IMR-90 (cell line): Measurements from ENCODE around the gene GSG1L. TPM values are rescaled to one million over a fixed set of nuclear protein-coding genes. Genes with fewer than 3 reads are reported as not detected.

Experiments
- ATAC-seq: fragments of 200-7000 bp; cut with Tn5 transposase; 2 replicates; pipeline ENCODE4 v1.9.1; 2020; ENCODE audit warnings: low read depth, mild to moderate bottlenecking, moderate library complexity
- BruUV-seq: library from RNA; stranded (reverse); fragments of 400-500 nt; replicated peaks from 2 replicates; lab custom pipeline; 2021; lab: Mats Ljungman, UMichigan
- CTCF ChIA-PET: fragments of 300-600 bp; formaldehyde crosslinking; extraction: SDS; loops from one replicate; lab custom pipeline; 2021; ENCODE audit warnings: antibody characterized with exemption; lab: Yijun Ruan, JAX
- POLR2A ChIA-PET: fragments of 300-600 bp; sonication (Branson Sonifier 250); formaldehyde crosslinking; loops from one replicate; lab custom pipeline; 2022; ENCODE audit warnings: antibody characterized with exemption; ENCODE audit not compliant: unreplicated experiment; lab: Charles Lee
- DNase-seq: peaks from one replicate; pipeline ENCODE4 v3.0.0; 2013
- H2AFZ ChIP-seq: replicated peaks from 2 replicates; pipeline ENCODE3; 2013; ENCODE audit warnings: low read length, mild to moderate bottlenecking; ENCODE audit not compliant: poor library complexity
- H2AK5ac ChIP-seq: 2 replicates; pipeline ENCODE4 v1.6.1; 2013; ENCODE audit warnings: low read depth, low read length, inconsistent platforms
- H2AK9ac ChIP-seq: replicated peaks from 2 replicates; pipeline ENCODE3; 2013; ENCODE audit warnings: mild to moderate bottlenecking, low read depth, low read length, moderate library complexity; ENCODE audit not compliant: poor library complexity
- H2BK120ac ChIP-seq: 2 replicates; pipeline ENCODE4 v1.6.1; 2013; ENCODE audit warnings: low read depth, low read length, inconsistent platforms
- H2BK15ac ChIP-seq: 3 replicates; pipeline ENCODE4 v1.6.1; 2013; ENCODE audit warnings: low read depth, low read length, inconsistent platforms
- H2BK20ac ChIP-seq: 2 replicates; pipeline ENCODE4 v1.6.1; 2013; ENCODE audit warnings: low read depth, mild to moderate bottlenecking, inconsistent platforms, low read length, moderate library complexity
- H2BK5ac ChIP-seq: 2 replicates; pipeline ENCODE4 v1.6.1; 2013; ENCODE audit warnings: mild to moderate bottlenecking, low read depth, low read length, inconsistent platforms; ENCODE audit not compliant: poor library complexity, severe bottlenecking
- H3K14ac ChIP-seq: replicated peaks from 2 replicates; pipeline ENCODE4 v1.6.1; 2013; ENCODE audit warnings: low read depth, low read length, inconsistent platforms
- H3K18ac ChIP-seq: 2 replicates; pipeline ENCODE4 v1.6.1; 2013; ENCODE audit warnings: low read depth, low read length, control low read depth
- H3K23ac ChIP-seq: 2 replicates; pipeline ENCODE4 v1.6.1; 2013; ENCODE audit warnings: low read depth, low read length, inconsistent platforms
- H3K27ac ChIP-seq: 2 replicates; pipeline ENCODE4 v1.5.1; 2013; ENCODE audit warnings: mild to moderate bottlenecking, control low read depth, low read length; ENCODE audit not compliant: insufficient read depth
- H3K27me3 ChIP-seq: 2 replicates; pipeline ENCODE4 v1.6.1; 2013; ENCODE audit warnings: low read length; ENCODE audit not compliant: control insufficient read depth, insufficient read depth
- H3K36me3 ChIP-seq: 2 replicates; pipeline ENCODE4 v1.6.1; 2013; ENCODE audit warnings: low read length, mixed read lengths; ENCODE audit not compliant: control insufficient read depth, insufficient read depth
- H3K4ac ChIP-seq: 2 replicates; pipeline ENCODE4 v1.6.1; 2013; ENCODE audit warnings: low read depth, low read length, inconsistent platforms
- H3K4me1 ChIP-seq: 2 replicates; pipeline ENCODE4 v1.6.1; 2013; ENCODE audit warnings: low read length, mixed read lengths; ENCODE audit not compliant: control insufficient read depth, insufficient read depth
- H3K4me2 ChIP-seq: 2 replicates; pipeline ENCODE4 v1.6.1; 2013; ENCODE audit warnings: low read depth, mild to moderate bottlenecking, control low read depth, low read length, moderate library complexity
- H3K4me3 ChIP-seq: 2 replicates; pipeline ENCODE4 v1.5.1; 2013; ENCODE audit warnings: low read depth, mild to moderate bottlenecking, control low read depth, low read length, moderate library complexity; ENCODE audit not compliant: insufficient read depth
- H3K56ac ChIP-seq: 2 replicates; pipeline ENCODE4 v1.6.1; 2013; ENCODE audit warnings: low read length, inconsistent platforms; ENCODE audit not compliant: insufficient read depth; ENCODE audit errors: extremely low read depth
- H3K79me1 ChIP-seq, 2 experiments: 2 replicates each; pipeline ENCODE4 v1.6.1; 2013; ENCODE audit warnings: low read length in 2 of 2, inconsistent platforms in 1 of 2, low read depth in 1 of 2
- H3K9ac ChIP-seq: 2 replicates; pipeline ENCODE4 v1.6.1; 2013; ENCODE audit warnings: low read depth, low read length, control low read depth
- H3K9me1 ChIP-seq: 2 replicates; pipeline ENCODE4 v1.6.1; 2013; ENCODE audit warnings: low read length, inconsistent platforms; ENCODE audit not compliant: insufficient read depth
- H3K9me3 ChIP-seq: 2 replicates; pipeline ENCODE4 v1.6.1; 2013; ENCODE audit warnings: low read length; ENCODE audit not compliant: control insufficient read depth, insufficient read depth
- H4K20me1 ChIP-seq: 2 replicates; pipeline ENCODE4 v1.6.1; 2013; ENCODE audit warnings: low read length, inconsistent platforms; ENCODE audit not compliant: insufficient read depth
- H4K5ac ChIP-seq: 2 replicates; pipeline ENCODE4 v1.6.1; 2013; ENCODE audit warnings: mild to moderate bottlenecking, low read depth, low read length, control low read depth
- H4K8ac ChIP-seq, 2 experiments: 2 replicates each; pipeline ENCODE4 v1.6.1; 2013; ENCODE audit warnings: low read depth in 2 of 2, low read length in 2 of 2, control low read depth in 1 of 2, inconsistent platforms in 1 of 2
- H4K91ac ChIP-seq: 2 replicates; pipeline ENCODE4 v1.6.1; 2013; ENCODE audit warnings: low read depth, low read length, inconsistent platforms; ENCODE audit not compliant: insufficient read depth
- BHLHE40 ChIP-seq: fragments of 150-350 bp; IDR thresholded peaks from 2 replicates; pipeline ENCODE4 v1.6.1; 2016; ENCODE audit warnings: mild to moderate bottlenecking, low read depth, low read length
- MAZ ChIP-seq: IDR thresholded peaks from 2 replicates; pipeline ENCODE4 v1.6.1; 2012; ENCODE audit warnings: low read depth, mild to moderate bottlenecking, low read length, improper control_type of control experiment, moderate library complexity, borderline replicate concordance
- MXI1 ChIP-seq: IDR thresholded peaks from 2 replicates; pipeline ENCODE4 v1.6.1; 2012; ENCODE audit warnings: low read depth, mild to moderate bottlenecking, low read length, moderate library complexity, borderline replicate concordance
- WGBS, 2 experiments: methylation state at CpG; one replicate each; pipeline versions ENCODE4 v1.1.5 to v1.1.7; 2013; ENCODE audit warnings: missing lambda C conversion rate in 2 of 2; ENCODE audit not compliant: insufficient read length in 1 of 2; ENCODE audit errors: extremely low coverage in 2 of 2; 5-methylcytosine and 5-hydroxymethylcytosine counted together
- dilution Hi-C: fragments of 300-500 bp; cut with HindIII; formaldehyde crosslinking; loops from one replicate; pipeline ENCODE4 v1.14.3; 2018; ENCODE audit warnings: low sequenced_read_pairs; ENCODE audit not compliant: unreplicated experiment
- in situ Hi-C: fragments of 300-500 bp; cut with MboI; formaldehyde crosslinking; loops from 3 replicates; pipeline ENCODE4 v1.14.3; 2019; ENCODE audit warnings: low sequenced_read_pairs, inconsistent platforms, mixed read lengths
- intact Hi-C: fragments of 100-400 bp; cut with micrococcal nuclease; formaldehyde crosslinking; loops from 2 replicates; pipeline ENCODE4 v1.10.0; 2022
- polyA plus RNA-seq, 3 experiments: library from polyadenylated mRNA; depleted of rRNA; stranded (reverse); fragments of >200 nt; gene quantifications; 2 replicates each; pipeline ENCODE4 v1.2.3, GENCODE V29; 2012; ENCODE audit warnings: low replicate concordance in 1 of 3
- total RNA-seq: library from RNA; depleted of rRNA; stranded (reverse); fragments of >200 nt; gene quantifications from 2 replicates; pipeline ENCODE4 v1.2.3, GENCODE V29; 2012

GSG1L gene
- total and polyA plus RNA-seq, 2 of the 4 experiments (the other 2 are of a cell fraction): not detected

GRCh38 chr16:27849621-27850020 lies 213.9 kb downstream of the GSG1L start:
- H3K18ac ChIP-seq: no peak overlapping the region
- no peaks in the 10 kb centered on the region for H3K9me3 ChIP-seq
- no peak for ATAC-seq
- H2BK20ac ChIP-seq: no peak overlapping the region
- no peaks in the 10 kb centered on the region for H3K36me3 ChIP-seq
- no peak overlapping the region for H4K8ac ChIP-seq
- no peaks in the 10 kb centered on the region for H4K20me1 ChIP-seq
- in situ Hi-C loops: no loop called here
- 80% methylated on average over 1 of the region's 3 CpGs; no CpG with 5 or more reads in 1 of the 2 experiments for WGBS, 2 experiments
- no peak overlapping the region for H2BK15ac ChIP-seq
- H3K4me3 ChIP-seq: no peak overlapping the region
- H3K9me1 ChIP-seq: no peaks in the 10 kb centered on the region
- H3K23ac ChIP-seq: no peak overlapping the region
- no peaks in the 10 kb centered on the region for H3K4me1 ChIP-seq
- no peak overlapping the region for H3K14ac ChIP-seq
- H4K5ac ChIP-seq: no peak overlapping the region
- intact Hi-C loops: no loop called here
- no peak overlapping the region for H3K4me2 ChIP-seq
- no peak for TF ChIP-seq BHLHE40
- TF ChIP-seq MXI1: no peak
- TF ChIP-seq MAZ: no peak
- H2AK9ac ChIP-seq: no peak overlapping the region
- H3K4ac ChIP-seq: no peak overlapping the region
- H4K91ac ChIP-seq: no peak overlapping the region
- no peak overlapping the region for H2AK5ac ChIP-seq
- no peak overlapping the region for H2AFZ ChIP-seq
- ChIA-PET CTCF (no interaction called here), POLR2A (no interaction called here)
- H2BK5ac ChIP-seq: no peak overlapping the region
- peaks cover 25% of the 10 kb centered on the region for H3K27me3 ChIP-seq
- DNase-seq: no peak
- dilution Hi-C loops: no loop called here
- no peak overlapping the region for H2BK120ac ChIP-seq
- H3K27ac ChIP-seq: no peak overlapping the region
- no peaks in the 10 kb centered on the region for H3K79me1 ChIP-seq
- H3K9ac ChIP-seq: no peak overlapping the region
- no TSS peak for BruUV-seq
- H3K56ac ChIP-seq: no peak overlapping the region
